OCI-LY7 (cell line): ENCODE results near the gene ZNF831.

Experiments used
- CTCF ChIP-seq: fragments of 200-600 bp; sonication (generic); conservative IDR thresholded peaks from 2 replicates; pipeline ENCODE4 v1.5.1; 2014; ENCODE audit warnings: mild to moderate bottlenecking, antibody characterized with exemption, low read length, moderate library complexity, mixed read lengths
- EZH2phosphoT487 ChIP-seq: fragments of 200-600 bp; sonication (generic); IDR thresholded peaks from 2 replicates; pipeline ENCODE4 v1.6.1; 2018; ENCODE audit warnings: low read depth, borderline replicate concordance, mild to moderate bottlenecking, mixed run types, antibody characterized with exemption, low read length, moderate library complexity, mixed read lengths

DNA sequence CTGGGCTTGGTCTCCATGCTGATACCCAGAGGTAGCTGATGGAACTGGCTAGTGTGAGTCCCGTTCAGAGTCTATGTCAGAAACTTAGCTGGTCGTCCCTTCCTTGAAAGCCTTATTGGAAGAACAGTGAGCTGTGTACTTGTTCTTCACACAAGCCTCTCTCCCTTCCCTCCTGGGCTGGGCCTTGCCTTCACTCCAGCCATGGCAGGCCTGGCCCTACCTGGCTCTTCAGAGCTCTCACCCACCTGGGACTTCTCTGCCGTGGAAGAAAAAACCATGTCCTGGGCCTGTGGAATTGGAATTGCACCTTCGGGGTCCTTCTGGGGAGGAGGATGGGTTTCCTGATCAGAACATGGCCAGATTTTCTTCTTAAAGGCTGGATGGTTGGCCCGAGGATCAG, 20.3 kb upstream of the ZNF831 start:
- TF ChIP-seq EZH2phosphoT487: no peak
- TF ChIP-seq CTCF: no peak
